HCT116 (cell line): ENCODE results near the gene APPL2. TPM values are rescaled to one million over a fixed set of nuclear protein-coding genes. Genes with fewer than 3 reads are reported as not detected.

Experiments
- ATAC-seq: fragments of 200-7000 bp; cut with Tn5 transposase; 2 replicates; pipeline ENCODE4 v1.9.1; 2020; ENCODE audit warnings: mild to moderate bottlenecking, moderate library complexity
- BruUV-seq: library from RNA; stranded (reverse); fragments of 400-500 nt; replicated peaks from 2 replicates; lab custom pipeline; 2021; lab: Mats Ljungman, UMichigan
- CTCF ChIA-PET: fragments of 300-600 bp; sonication (Branson Sonifier 250); formaldehyde crosslinking; loops from one replicate; lab custom pipeline; 2021; ENCODE audit warnings: antibody characterized with exemption; lab: Charles Lee
- POLR2A ChIA-PET: fragments of 300-600, 350-600 bp; sonication (Branson Sonifier 250); formaldehyde crosslinking; loops from one replicate; lab custom pipeline; 2021; ENCODE audit warnings: antibody characterized with exemption; lab: Charles Lee
- RAD21 ChIA-PET, 2 experiments: fragments of 300-600 bp; sonication (Branson Sonifier 250); formaldehyde crosslinking; loops; one replicate each; lab custom pipeline; 2023; ENCODE audit warnings: low total read pairs in 2 of 2; ENCODE audit not compliant: uncharacterized antibody in 2 of 2, unreplicated experiment in 2 of 2, low non-redundant PET in 1 of 2; lab: Charles Lee
- DNase-seq: peaks from one replicate; pipeline ENCODE4 v3.0.0-alpha.2; 2010; ENCODE audit warnings: low read depth, low spot score
- H2AFZ ChIP-seq: fragments of 200-600 bp; shearing (Covaris generic), sonication (generic); 2 replicates; pipeline ENCODE4 v1.6.1; 2017; ENCODE audit warnings: low read depth, mixed run types, mixed read lengths, antibody characterized with exemption, low read length; ENCODE audit not compliant: poor library complexity, severe bottlenecking
- H3K27ac ChIP-seq: 2 replicates; pipeline ENCODE4 v1.5.1; 2012; ENCODE audit warnings: low read depth, low read length
- H3K27me3 ChIP-seq: fragments of 200-600 bp; sonication (generic); 2 replicates; pipeline ENCODE4 v1.6.1; 2016; ENCODE audit warnings: mixed run types, low read length, mixed read lengths; ENCODE audit not compliant: insufficient read depth
- H3K36me3 ChIP-seq, 2 experiments: fragments of 200-500 bp in 1 of 2; fragments of 200-600 bp in 1 of 2; sonication (Bioruptor generic) in 1 of 2; sonication (generic) in 1 of 2; 2 replicates each; pipeline versions ENCODE4 v1.5.1 to v1.6.1; 2014 to 2016; ENCODE audit warnings: low read length in 2 of 2, inconsistent platforms in 1 of 2, mixed read lengths in 1 of 2, mixed run types in 1 of 2; ENCODE audit not compliant: insufficient read depth in 2 of 2, control insufficient read depth in 1 of 2
- H3K4me1 ChIP-seq, 2 experiments: fragments of 200-600 bp in 1 of 2; sonication (generic) in 1 of 2; 2 replicates each; pipeline versions ENCODE4 v1.5.1 to v1.6.1; 2012 to 2017; ENCODE audit warnings: low read length in 2 of 2, inconsistent platforms in 1 of 2, mild to moderate bottlenecking in 1 of 2, mixed read lengths in 1 of 2, mixed run types in 1 of 2, moderate library complexity in 1 of 2; ENCODE audit not compliant: insufficient read depth in 2 of 2, control insufficient read depth in 1 of 2
- H3K4me2 ChIP-seq: fragments of 200-600 bp; sonication (generic); 2 replicates; pipeline ENCODE4 v1.6.1; 2017; ENCODE audit warnings: mixed run types, low read length, mixed read lengths
- H3K4me3 ChIP-seq, 2 experiments: fragments of 200-600 bp in 1 of 2; sonication (generic) in 1 of 2; replicated peaks in 1 of 2; 2 replicates each; pipeline ENCODE4 v1.5.1; 2011 to 2016; ENCODE audit warnings: low read length in 2 of 2, control low read depth in 1 of 2, low read depth in 1 of 2, mild to moderate bottlenecking in 1 of 2, mixed read lengths in 1 of 2, mixed run types in 1 of 2
- H3K79me2 ChIP-seq: fragments of 200-600 bp; sonication (generic); 2 replicates; pipeline ENCODE4 v1.6.1; 2017; ENCODE audit warnings: mild to moderate bottlenecking, mixed run types, low read length, moderate library complexity, mixed read lengths; ENCODE audit not compliant: insufficient read depth
- H3K9ac ChIP-seq: fragments of 200-600 bp; sonication (generic); 2 replicates; pipeline ENCODE4 v1.6.1; 2016; ENCODE audit warnings: low read length, mixed read lengths
- H3K9me2 ChIP-seq: fragments of 200-600 bp; sonication (generic), shearing (Covaris generic); 2 replicates; pipeline ENCODE4 v1.6.1; 2017; ENCODE audit warnings: mixed run types, mild to moderate bottlenecking, moderate library complexity; ENCODE audit not compliant: insufficient read depth
- H3K9me3 ChIP-seq, 2 experiments: fragments of 200-500 bp in 1 of 2; fragments of 200-600 bp in 1 of 2; sonication (Bioruptor generic) in 1 of 2; sonication (generic) in 1 of 2; 2 replicates each; pipeline ENCODE4 v1.6.1; 2014 to 2017; ENCODE audit warnings: low read length in 2 of 2, mixed read lengths in 2 of 2, inconsistent platforms in 1 of 2, low read depth in 1 of 2, mild to moderate bottlenecking in 1 of 2, mixed run types in 1 of 2, moderate library complexity in 1 of 2; ENCODE audit not compliant: control insufficient read depth in 1 of 2, insufficient read depth in 1 of 2
- H4K20me1 ChIP-seq: fragments of 200-600 bp; sonication (generic), shearing (Covaris generic); 2 replicates; pipeline ENCODE4 v1.6.1; 2017; ENCODE audit warnings: mixed run types, mild to moderate bottlenecking, moderate library complexity; ENCODE audit not compliant: insufficient read depth
- ATF3 ChIP-seq: IDR thresholded peaks from 2 replicates; pipeline ENCODE4 v1.6.1; 2012
- EZH2 ChIP-seq: fragments of 200-600 bp; sonication (generic); IDR thresholded peaks from 2 replicates; pipeline ENCODE4 v1.6.1; 2017; ENCODE audit warnings: antibody characterized with exemption, mixed run types
- EZH2phosphoT487 ChIP-seq: fragments of 200-600 bp; IDR thresholded peaks from 2 replicates; pipeline ENCODE4 v1.6.1; 2018; ENCODE audit warnings: antibody characterized with exemption, borderline replicate concordance
- POLR2AphosphoS5 ChIP-seq: IDR thresholded peaks from 2 replicates; pipeline ENCODE4 v1.6.1; 2011; ENCODE audit warnings: mild to moderate bottlenecking, low read depth, low read length, moderate library complexity
- REST ChIP-seq: IDR thresholded peaks from 2 replicates; pipeline ENCODE4 v1.6.1; 2012; ENCODE audit warnings: low read depth
- SIN3A ChIP-seq: IDR thresholded peaks from 2 replicates; pipeline ENCODE4 v1.6.1; 2012; ENCODE audit warnings: low read depth
- SP1 ChIP-seq: IDR thresholded peaks from 2 replicates; pipeline ENCODE4 v1.6.1; 2012; ENCODE audit warnings: low read depth
- SRF ChIP-seq: IDR thresholded peaks from 2 replicates; pipeline ENCODE4 v1.6.1; 2012; ENCODE audit warnings: low read depth
- TCF7L2 ChIP-seq: IDR thresholded peaks from 2 replicates; pipeline ENCODE4 v1.7.0; 2011; ENCODE audit warnings: borderline replicate concordance, inconsistent platforms; ENCODE audit not compliant: insufficient read depth, insufficient read length; ENCODE audit errors: extremely low read depth
- YY1 ChIP-seq: IDR thresholded peaks from 2 replicates; pipeline ENCODE4 v1.6.1; 2011; ENCODE audit warnings: low read length, low read depth, moderate library complexity, mild to moderate bottlenecking; ENCODE audit not compliant: insufficient replicate concordance; ENCODE audit errors: extremely low read depth
- intact Hi-C: fragments of 100-400 bp; cut with micrococcal nuclease; formaldehyde crosslinking; loops from 2 replicates; pipeline ENCODE4 v1.10.0; 2022
- total RNA-seq: library from RNA; stranded (reverse); gene quantifications from one replicate; pipeline ENCODE4 v1.2.1, GENCODE V29; 2021; ENCODE audit not compliant: unreplicated experiment

APPL2 gene
- total RNA-seq, 1 experiment from 2014 or later: 22.6 TPM

GRCh38 chr12:105190530-105190929, 45.4 kb downstream of the APPL2 start:
- no peaks in the 10 kb centered on the region for H3K4me1 ChIP-seq
- ATAC-seq (no peak), DNase-seq (no peak)
- intact Hi-C loops: no loop called here
- no TSS peak for BruUV-seq
- no peak overlapping the region for H3K9ac ChIP-seq
- H3K9me2 ChIP-seq: no peaks in the 10 kb centered on the region
- H3K4me3 ChIP-seq: no peak overlapping the region
- ChIA-PET POLR2A (no interaction called here), CTCF (no interaction called here), RAD21 (no interaction called here)
- H3K9me3 ChIP-seq: no peaks in the 10 kb centered on the region
- no peak overlapping the region for H2AFZ ChIP-seq
- H3K79me2 ChIP-seq: no peaks in the 10 kb centered on the region
- TF ChIP-seq EZH2: no peak
- no peak for TF ChIP-seq SIN3A
- no peak for TF ChIP-seq SRF
- no peak for TF ChIP-seq YY1
- no peak for TF ChIP-seq SP1
- no peak for TF ChIP-seq TCF7L2
- TF ChIP-seq REST: no peak
- TF ChIP-seq EZH2phosphoT487: no peak
- no peak for TF ChIP-seq ATF3
- no peak for TF ChIP-seq POLR2AphosphoS5
- H4K20me1 ChIP-seq: no peaks in the 10 kb centered on the region
- peaks cover 0 to 12% of the 10 kb centered on the region in 2 experiments; a peak in 3 of 4 replicates for H3K36me3 ChIP-seq
- H3K4me2 ChIP-seq: no peak overlapping the region
- no peaks in the 10 kb centered on the region for H3K27me3 ChIP-seq
- H3K27ac ChIP-seq: no peak overlapping the region
